HepG2 (cell line): ENCODE data around the gene ITSN2. TPM values are rescaled to one million over a fixed set of nuclear protein-coding genes. Genes with fewer than 3 reads are reported as not detected.

Experiments
- BORCS8-MEF2B ChIP-seq: sonication (generic); formaldehyde crosslinking; IDR thresholded peaks from 2 replicates; pipeline ENCODE4 v1.8.0; 2022; ENCODE audit warnings: mild to moderate bottlenecking, missing genetic modification reagents
- DNMT3B ChIP-seq: conservative IDR thresholded peaks from 2 replicates; pipeline ENCODE4 v1.6.1; 2016; ENCODE audit warnings: missing biosample characterization, control low read depth
- KDM2A ChIP-seq: sonication (generic); formaldehyde crosslinking; IDR thresholded peaks from 2 replicates; pipeline ENCODE4 v1.4.0; 2020; ENCODE audit warnings: low read depth, missing genetic modification reagents, borderline replicate concordance
- MBD4 ChIP-seq: IDR thresholded peaks from 2 replicates; pipeline ENCODE4 v1.6.1; 2012; ENCODE audit warnings: low read length, inconsistent platforms, borderline replicate concordance
- NCOR1 ChIP-seq: fragments of 200-600 bp; sonication (generic); IDR thresholded peaks from 2 replicates; pipeline ENCODE4 v1.7.0; 2017; ENCODE audit warnings: antibody characterized with exemption, low read length, borderline replicate concordance
- NR2F6 ChIP-seq, 2 experiments: IDR thresholded peaks; 2 replicates each; pipeline ENCODE4 v1.6.1; 2016; ENCODE audit warnings: antibody characterized with exemption in 1 of 2, mild to moderate bottlenecking in 1 of 2
- POLR2AphosphoS5 ChIP-seq: IDR thresholded peaks from 2 replicates; pipeline ENCODE4 v1.6.1; 2012; ENCODE audit warnings: low read depth, low read length
- RARG ChIP-seq: sonication (generic); formaldehyde crosslinking; IDR thresholded peaks from 2 replicates; pipeline ENCODE4 v1.4.0; 2020; ENCODE audit warnings: low read depth, mild to moderate bottlenecking, missing genetic modification reagents
- TEAD2 ChIP-seq: sonication (generic); formaldehyde crosslinking; IDR thresholded peaks from 2 replicates; pipeline ENCODE4 v1.9.0; 2021; ENCODE audit warnings: missing genetic modification reagents
- ZBTB7B ChIP-seq: sonication (generic); formaldehyde crosslinking; IDR thresholded peaks from 2 replicates; pipeline ENCODE4 v1.4.0; 2020; ENCODE audit warnings: missing genetic modification reagents
- ZFP90 ChIP-seq: sonication (generic); formaldehyde crosslinking; IDR thresholded peaks from 2 replicates; pipeline ENCODE4 v1.8.0; 2022; ENCODE audit warnings: missing genetic modification reagents, mild to moderate bottlenecking, inconsistent platforms, borderline replicate concordance
- ZNF101 ChIP-seq: sonication (generic); formaldehyde crosslinking; IDR thresholded peaks from 2 replicates; pipeline ENCODE4 v1.4.0; 2020; ENCODE audit warnings: mild to moderate bottlenecking, low read depth, missing genetic modification reagents, borderline replicate concordance
- ZNF296 ChIP-seq: sonication (generic); formaldehyde crosslinking; conservative IDR thresholded peaks from 2 replicates; pipeline ENCODE4 v1.5.0; 2020; ENCODE audit warnings: mild to moderate bottlenecking, missing genetic modification reagents
- ZNF468 ChIP-seq: sonication (generic); formaldehyde crosslinking; IDR thresholded peaks from 2 replicates; pipeline ENCODE4 v1.8.0; 2022; ENCODE audit warnings: mild to moderate bottlenecking, moderate library complexity, missing genetic modification reagents
- ZNF557 ChIP-seq: sonication (generic); formaldehyde crosslinking; IDR thresholded peaks from 2 replicates; pipeline ENCODE4 v1.4.0; 2020; ENCODE audit warnings: missing genetic modification reagents
- ZNF713 ChIP-seq: sonication (generic); formaldehyde crosslinking; IDR thresholded peaks from 2 replicates; pipeline ENCODE4 v1.4.0; 2020; ENCODE audit warnings: mild to moderate bottlenecking, missing genetic modification reagents
- ZNF839 ChIP-seq: sonication (generic); formaldehyde crosslinking; IDR thresholded peaks from 2 replicates; pipeline ENCODE4 v1.4.0; 2020; ENCODE audit warnings: missing genetic modification reagents, mild to moderate bottlenecking, borderline replicate concordance
- ZSCAN20 ChIP-seq: sonication (generic); formaldehyde crosslinking; IDR thresholded peaks from 2 replicates; pipeline ENCODE4 v1.4.0; 2020; ENCODE audit warnings: missing genetic modification reagents, mild to moderate bottlenecking, borderline replicate concordance
- polyA plus RNA-seq, 8 experiments: library from polyadenylated mRNA; depleted of rRNA in 3 of 8; stranded (reverse) in 7 of 8; unstranded in 1 of 8; fragments of >200 nt; fragmentation: Illumina TruSeq in 4 of 8; extraction: Trizol in 4 of 8; gene quantifications; 2 replicates each; pipeline versions ENCODE4 v1.2.1 to v1.2.3, GENCODE V29; 2011 to 2016; ENCODE audit warnings: low read depth in 4 of 8, missing spikeins in 1 of 8, mixed read lengths in 1 of 8; ENCODE audit not compliant: insufficient read depth in 1 of 8
- total RNA-seq, 5 experiments: library from RNA; depleted of rRNA; stranded (reverse); fragments of >200 nt; fragmentation: Illumina TruSeq; extraction: Trizol; gene quantifications; 2 replicates each; pipeline ENCODE4 v1.2.3, GENCODE V29; 2016; ENCODE audit warnings: low read depth in 1 of 5
- TF ChIP-seq, protein P1 (sequence below): sonication (generic); formaldehyde crosslinking; IDR thresholded peaks from 2 replicates; pipeline ENCODE4 v1.5.0; 2020; ENCODE audit warnings: mild to moderate bottlenecking, missing genetic modification reagents, borderline replicate concordance
- TF ChIP-seq, protein P2 (sequence below): sonication (generic); formaldehyde crosslinking; IDR thresholded peaks from 2 replicates; pipeline ENCODE4 v1.8.0; 2023; ENCODE audit warnings: mild to moderate bottlenecking, missing genetic modification reagents
- TF ChIP-seq, protein P3 (sequence below): sonication (generic); formaldehyde crosslinking; IDR thresholded peaks from 2 replicates; pipeline ENCODE4 v1.5.0; 2020; ENCODE audit warnings: mild to moderate bottlenecking, missing genetic modification reagents, moderate library complexity

The ITSN2 gene
- total and polyA plus RNA-seq, 2 of the 13 experiments (the other 11 are each of a cell fraction or from before 2014, with no cell fraction given), result 26.0 to 26.6 TPM

DNA sequence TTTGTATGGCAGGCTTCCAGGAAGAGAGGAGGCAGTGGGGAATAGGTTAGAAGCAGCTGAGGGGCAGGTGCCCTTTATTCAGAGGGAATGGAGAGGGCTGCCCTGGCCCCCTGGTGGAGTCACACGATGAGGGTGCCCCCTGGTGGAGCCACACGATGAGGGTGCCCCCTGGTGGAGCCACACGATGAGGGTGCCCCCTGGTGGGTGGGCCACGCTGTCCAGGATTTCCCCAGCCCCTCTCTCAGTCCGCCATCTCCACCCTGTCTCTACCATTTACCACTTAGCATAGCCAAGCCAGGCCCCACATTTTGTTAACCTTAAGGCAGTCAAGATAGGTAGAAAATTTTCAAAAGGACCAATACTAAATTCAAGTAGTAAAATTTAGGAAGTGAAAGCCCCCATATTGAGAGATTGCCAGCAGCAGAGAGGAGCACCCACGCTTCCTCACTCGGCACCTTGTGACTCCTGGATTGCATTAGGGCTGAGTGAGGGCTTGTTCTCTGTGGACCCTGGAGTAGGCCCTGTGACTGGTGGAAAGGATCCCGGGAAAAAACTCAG lies 195.8 kb downstream of the ITSN2 start (continued):
- TF ChIP-seq, protein P1, sequence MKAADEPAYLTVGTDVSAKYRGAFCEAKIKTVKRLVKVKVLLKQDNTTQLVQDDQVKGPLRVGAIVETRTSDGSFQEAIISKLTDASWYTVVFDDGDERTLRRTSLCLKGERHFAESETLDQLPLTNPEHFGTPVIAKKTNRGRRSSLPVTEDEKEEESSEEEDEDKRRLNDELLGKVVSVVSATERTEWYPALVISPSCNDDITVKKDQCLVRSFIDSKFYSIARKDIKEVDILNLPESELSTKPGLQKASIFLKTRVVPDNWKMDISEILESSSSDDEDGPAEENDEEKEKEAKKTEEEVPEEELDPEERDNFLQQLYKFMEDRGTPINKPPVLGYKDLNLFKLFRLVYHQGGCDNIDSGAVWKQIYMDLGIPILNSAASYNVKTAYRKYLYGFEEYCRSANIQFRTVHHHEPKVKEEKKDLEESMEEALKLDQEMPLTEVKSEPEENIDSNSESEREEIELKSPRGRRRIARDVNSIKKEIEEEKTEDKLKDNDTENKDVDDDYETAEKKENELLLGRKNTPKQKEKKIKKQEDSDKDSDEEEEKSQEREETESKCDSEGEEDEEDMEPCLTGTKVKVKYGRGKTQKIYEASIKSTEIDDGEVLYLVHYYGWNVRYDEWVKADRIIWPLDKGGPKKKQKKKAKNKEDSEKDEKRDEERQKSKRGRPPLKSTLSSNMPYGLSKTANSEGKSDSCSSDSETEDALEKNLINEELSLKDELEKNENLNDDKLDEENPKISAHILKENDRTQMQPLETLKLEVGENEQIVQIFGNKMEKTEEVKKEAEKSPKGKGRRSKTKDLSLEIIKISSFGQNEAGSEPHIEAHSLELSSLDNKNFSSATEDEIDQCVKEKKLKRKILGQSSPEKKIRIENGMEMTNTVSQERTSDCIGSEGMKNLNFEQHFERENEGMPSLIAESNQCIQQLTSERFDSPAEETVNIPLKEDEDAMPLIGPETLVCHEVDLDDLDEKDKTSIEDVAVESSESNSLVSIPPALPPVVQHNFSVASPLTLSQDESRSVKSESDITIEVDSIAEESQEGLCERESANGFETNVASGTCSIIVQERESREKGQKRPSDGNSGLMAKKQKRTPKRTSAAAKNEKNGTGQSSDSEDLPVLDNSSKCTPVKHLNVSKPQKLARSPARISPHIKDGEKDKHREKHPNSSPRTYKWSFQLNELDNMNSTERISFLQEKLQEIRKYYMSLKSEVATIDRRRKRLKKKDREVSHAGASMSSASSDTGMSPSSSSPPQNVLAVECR (CRISPR knock-in tag), result peak; percentile 26; the same call in 1 of the 2 replicates
- TF ChIP-seq TEAD2 (CRISPR knock-in tag) (no peak), BORCS8-MEF2B (CRISPR knock-in tag) (0 out of 2 replicates have a peak, but pooled peaks have one; percentile 31), NR2F6 (IDR thresholded peaks at IDR 0.05) (no peak), NR2F6 (CRISPR knock-in tag; IDR thresholded peaks at IDR 0.05) (0 out of 2 replicates have a peak, but pooled peaks have one; percentile 19), ZBTB7B (CRISPR knock-in tag) (peak; percentile 84), ZNF557 (no peak), ZSCAN20 (0 out of 2 replicates have a peak, but pooled peaks have one; percentile 42), ZNF468 (CRISPR knock-in tag) (no peak), RARG (CRISPR knock-in tag) (no peak), DNMT3B (CRISPR knock-in tag) (no peak), NCOR1 (no peak), ZNF101 (CRISPR knock-in tag) (no peak), MBD4 (no peak), ZNF839 (CRISPR knock-in tag) (no peak), ZFP90 (CRISPR knock-in tag) (0 out of 2 replicates have a peak, but pooled peaks have one; percentile 49), POLR2AphosphoS5 (no peak), ZNF713 (CRISPR knock-in tag) (no peak), KDM2A (CRISPR knock-in tag) (peak; percentile 53; the same call in 1 of the 2 replicates), ZNF296 (CRISPR knock-in tag) (no peak)
- TF ChIP-seq, protein P2, sequence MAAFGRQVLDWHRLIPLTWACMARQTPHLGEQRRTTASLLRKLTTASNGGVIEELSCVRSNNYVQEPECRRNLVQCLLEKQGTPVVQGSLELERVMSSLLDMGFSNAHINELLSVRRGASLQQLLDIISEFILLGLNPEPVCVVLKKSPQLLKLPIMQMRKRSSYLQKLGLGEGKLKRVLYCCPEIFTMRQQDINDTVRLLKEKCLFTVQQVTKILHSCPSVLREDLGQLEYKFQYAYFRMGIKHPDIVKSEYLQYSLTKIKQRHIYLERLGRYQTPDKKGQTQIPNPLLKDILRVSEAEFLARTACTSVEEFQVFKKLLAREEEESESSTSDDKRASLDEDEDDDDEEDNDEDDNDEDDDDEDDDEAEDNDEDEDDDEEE (CRISPR knock-in tag), result no peak
- TF ChIP-seq, protein P3, sequence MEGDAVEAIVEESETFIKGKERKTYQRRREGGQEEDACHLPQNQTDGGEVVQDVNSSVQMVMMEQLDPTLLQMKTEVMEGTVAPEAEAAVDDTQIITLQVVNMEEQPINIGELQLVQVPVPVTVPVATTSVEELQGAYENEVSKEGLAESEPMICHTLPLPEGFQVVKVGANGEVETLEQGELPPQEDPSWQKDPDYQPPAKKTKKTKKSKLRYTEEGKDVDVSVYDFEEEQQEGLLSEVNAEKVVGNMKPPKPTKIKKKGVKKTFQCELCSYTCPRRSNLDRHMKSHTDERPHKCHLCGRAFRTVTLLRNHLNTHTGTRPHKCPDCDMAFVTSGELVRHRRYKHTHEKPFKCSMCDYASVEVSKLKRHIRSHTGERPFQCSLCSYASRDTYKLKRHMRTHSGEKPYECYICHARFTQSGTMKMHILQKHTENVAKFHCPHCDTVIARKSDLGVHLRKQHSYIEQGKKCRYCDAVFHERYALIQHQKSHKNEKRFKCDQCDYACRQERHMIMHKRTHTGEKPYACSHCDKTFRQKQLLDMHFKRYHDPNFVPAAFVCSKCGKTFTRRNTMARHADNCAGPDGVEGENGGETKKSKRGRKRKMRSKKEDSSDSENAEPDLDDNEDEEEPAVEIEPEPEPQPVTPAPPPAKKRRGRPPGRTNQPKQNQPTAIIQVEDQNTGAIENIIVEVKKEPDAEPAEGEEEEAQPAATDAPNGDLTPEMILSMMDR (CRISPR knock-in tag), result peak; percentile 92; the same call in 1 of the 2 replicates
